A549 (cell line): ENCODE data around the gene PLCH1. TPM values are rescaled to one million over a fixed set of nuclear protein-coding genes. Genes with fewer than 3 reads are reported as not detected.

Experiments used
- ATAC-seq, 2 experiments: fragments of 200-7000 bp in 1 of 2; fragments of >200 bp in 1 of 2; cut with Nextera tagmentation in 1 of 2; cut with Tn5 transposase in 1 of 2; 3 replicates each; pipeline versions ENCODE4 v1.8.0 to v1.9.1; 2018 to 2020; ENCODE audit warnings: mild to moderate bottlenecking in 1 of 2, moderate library complexity in 1 of 2
- CTCF ChIA-PET: fragments of 300-600 bp; sonication (Branson Sonifier 250); formaldehyde crosslinking; extraction: SDS; loops from one replicate; lab custom pipeline; 2021; ENCODE audit warnings: antibody characterized with exemption, inconsistent platforms; lab: Yijun Ruan, JAX
- POLR2A ChIA-PET: fragments of 350-600 bp; formaldehyde crosslinking; extraction: SDS; loops from one replicate; lab custom pipeline; 2021; ENCODE audit warnings: antibody characterized with exemption, inconsistent platforms; lab: Yijun Ruan, JAX
- DNase-seq, 2 experiments: peaks; one replicate each; pipeline versions ENCODE4 v3.0.0 to v3.0.0-alpha.2; 2011 to 2016; ENCODE audit warnings: low read depth in 1 of 2, low spot score in 1 of 2
- FAIRE-seq: peaks from 2 replicates; lab custom pipeline; 2011; peaks lifted over from hg19 to GRCh38; lab: Jason Lieb, UNC
- H3K27ac ChIP-seq, 2 experiments: fragments of >200 bp; sonication (Bioruptor Twin); formaldehyde crosslinking; 3 replicates each; pipeline ENCODE4 v1.5.1; 2016 to 2017
- H3K4me1 ChIP-seq: fragments of >200 bp; sonication (Bioruptor Twin); formaldehyde crosslinking; 3 replicates; pipeline ENCODE4 v1.6.1; 2016
- H3K4me2 ChIP-seq: fragments of >200 bp; sonication (Bioruptor Twin); formaldehyde crosslinking; 3 replicates; pipeline ENCODE4 v1.6.1; 2016
- H3K4me3 ChIP-seq: fragments of >200 bp; sonication (Bioruptor Twin); formaldehyde crosslinking; 3 replicates; pipeline ENCODE4 v1.5.1; 2016
- H3K9me3 ChIP-seq: fragments of >200 bp; sonication (Bioruptor Twin); formaldehyde crosslinking; 3 replicates; pipeline ENCODE4 v1.6.1; 2016
- BHLHE40 ChIP-seq: IDR thresholded peaks from 2 replicates; pipeline ENCODE4 v1.6.1; 2012; ENCODE audit warnings: low read depth, low read length, inconsistent platforms
- CBX2 ChIP-seq: fragments of 200-600 bp; sonication (generic); IDR thresholded peaks from 2 replicates; pipeline ENCODE4 v1.6.1; 2016; ENCODE audit warnings: low read depth, mild to moderate bottlenecking, borderline replicate concordance
- CEBPB ChIP-seq, 2 experiments: fragments of >200 bp in 1 of 2; sonication (Bioruptor Twin) in 1 of 2; formaldehyde crosslinking in 1 of 2; IDR thresholded peaks; 2 replicates each; pipeline ENCODE4 v1.6.1; 2012 to 2016
- CHD4 ChIP-seq: fragments of 200-600 bp; sonication (generic); IDR thresholded peaks from 2 replicates; pipeline ENCODE4 v1.6.1; 2016; ENCODE audit warnings: antibody characterized with exemption, mild to moderate bottlenecking, borderline replicate concordance
- EHMT2 ChIP-seq: fragments of 200-600 bp; sonication (generic); IDR thresholded peaks from 2 replicates; pipeline ENCODE4 v1.6.1; 2016; ENCODE audit warnings: antibody characterized with exemption, low read depth, mild to moderate bottlenecking, moderate library complexity
- ESRRA ChIP-seq: fragments of 150-350 bp; IDR thresholded peaks from 2 replicates; pipeline ENCODE4 v1.6.1; 2014; ENCODE audit warnings: mild to moderate bottlenecking, low read length, borderline replicate concordance
- FOSB ChIP-seq: fragments of 250-450 bp; sonication (Bioruptor Pico); IDR thresholded peaks from 2 replicates; pipeline ENCODE4 v1.5.0; 2020; ENCODE audit warnings: mild to moderate bottlenecking, moderate library complexity
- GATA3 ChIP-seq: IDR thresholded peaks from 2 replicates; pipeline ENCODE4 v1.6.1; 2012; ENCODE audit warnings: borderline replicate concordance
- HEYL ChIP-seq: fragments of 250-450 bp; sonication (Bioruptor Pico); IDR thresholded peaks from 2 replicates; pipeline ENCODE4 v1.8.0; 2021; ENCODE audit warnings: mild to moderate bottlenecking, moderate library complexity
- HOXB13 ChIP-seq: fragments of 250-450 bp; sonication (Bioruptor Pico); IDR thresholded peaks from 2 replicates; pipeline ENCODE4 v1.5.0; 2020; ENCODE audit warnings: low read depth, mild to moderate bottlenecking, moderate library complexity
- KDM1A ChIP-seq: fragments of 200-600 bp; sonication (generic); IDR thresholded peaks from 2 replicates; pipeline ENCODE4 v1.6.1; 2016; ENCODE audit warnings: low read depth, mild to moderate bottlenecking
- MAFK ChIP-seq: fragments of 450-650 bp; IDR thresholded peaks from 2 replicates; pipeline ENCODE4 v1.6.1; 2014; ENCODE audit not compliant: partially characterized antibody
- MAZ ChIP-seq: fragments of 150-350 bp; IDR thresholded peaks from 2 replicates; pipeline ENCODE4 v1.6.1; 2014; ENCODE audit warnings: antibody characterized with exemption, low read depth, low read length, borderline replicate concordance
- MYC ChIP-seq: IDR thresholded peaks from 2 replicates; pipeline ENCODE4 v1.6.1; 2012; ENCODE audit warnings: mild to moderate bottlenecking, inconsistent platforms, low read length, improper control_type of control experiment, borderline replicate concordance
- NPAS2 ChIP-seq: fragments of 250-450 bp; sonication (Bioruptor Pico); IDR thresholded peaks from 2 replicates; pipeline ENCODE4 v1.8.0; 2022; ENCODE audit warnings: mild to moderate bottlenecking, moderate library complexity, borderline replicate concordance
- PHF8 ChIP-seq: fragments of 200-600 bp; sonication (generic); IDR thresholded peaks from 2 replicates; pipeline ENCODE4 v1.6.1; 2016; ENCODE audit warnings: low read depth, mild to moderate bottlenecking, antibody characterized with exemption, moderate library complexity, borderline replicate concordance
- RCOR1 ChIP-seq: fragments of 150-350 bp; IDR thresholded peaks from 2 replicates; pipeline ENCODE4 v1.6.1; 2014; ENCODE audit warnings: antibody characterized with exemption, low read length, low read depth
- RNF2 ChIP-seq: fragments of 200-600 bp; sonication (generic); IDR thresholded peaks from 2 replicates; pipeline ENCODE4 v1.6.1; 2016; ENCODE audit warnings: low read depth, mild to moderate bottlenecking, antibody characterized with exemption, moderate library complexity, borderline replicate concordance
- SMC3 ChIP-seq: fragments of >200 bp; sonication (Bioruptor Twin); formaldehyde crosslinking; IDR thresholded peaks from 3 replicates; pipeline ENCODE4 v1.6.1; 2018; ENCODE audit warnings: inconsistent platforms
- ZSCAN20 ChIP-seq: fragments of 250-450 bp; sonication (Bioruptor Pico); IDR thresholded peaks from 2 replicates; pipeline ENCODE4 v1.8.0; 2022; ENCODE audit warnings: mild to moderate bottlenecking, moderate library complexity
- WGBS: methylation state at CpG from one replicate; pipeline ENCODE4 v1.1.6; 2017; ENCODE audit errors: missing lambda C conversion rate; 5-methylcytosine and 5-hydroxymethylcytosine counted together
- polyA plus RNA-seq, 4 experiments: library from polyadenylated mRNA; depleted of rRNA in 3 of 4; stranded (reverse); fragments of >200 nt; fragmentation: RNase III in 1 of 4; extraction: RNeasy Plus Mini Kit Qiagen cat#74134 plus additional on column Dnase treatment in 1 of 4; gene quantifications; 2 replicates in 3 of 4; 3 replicates in 1 of 4; pipeline ENCODE4 v1.2.3, GENCODE V29; 2011 to 2017
- TF ChIP-seq, protein P1 (sequence below): fragments of 250-450 bp; sonication (Bioruptor Pico); IDR thresholded peaks from 2 replicates; pipeline ENCODE4 v1.5.0; 2021; ENCODE audit warnings: mild to moderate bottlenecking, moderate library complexity, borderline replicate concordance
- TF ChIP-seq, protein P2 (sequence below): fragments of >200 bp; sonication (Bioruptor Twin); formaldehyde crosslinking; IDR thresholded peaks from 3 replicates; pipeline ENCODE4 v1.6.1; 2016

Gene PLCH1
- polyA plus RNA-seq, 2 of the 4 experiments (the other 2 are of a cell fraction) = 2.1 to 11.1 TPM

DNA sequence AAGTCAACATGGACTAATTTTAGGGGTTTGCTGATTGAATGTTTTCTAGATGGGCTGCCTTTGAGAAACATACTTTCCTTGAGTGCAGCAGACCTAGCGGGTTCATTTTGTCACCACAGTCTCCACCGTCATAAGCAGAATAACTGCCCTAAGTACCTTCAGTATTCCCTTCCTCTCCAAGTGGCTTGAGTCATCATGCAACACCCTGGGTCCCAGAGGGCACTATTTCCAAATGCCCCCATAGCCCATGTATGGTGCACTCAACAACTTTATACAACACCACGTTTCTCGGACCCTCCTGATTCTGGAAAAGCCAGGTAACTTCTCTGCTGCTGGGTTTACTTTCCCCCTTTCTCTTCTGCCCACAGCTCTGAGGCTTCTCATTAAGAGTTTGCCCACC, 300.1 kb downstream of the PLCH1 start:
- no peak overlapping the region for H3K4me2 ChIP-seq
- 86% methylated on average over 4 of the region's 4 CpGs for WGBS
- H3K9me3 ChIP-seq = no peaks in the 10 kb centered on the region
- FAIRE-seq = no peak
- peaks cover 8% of the 10 kb centered on the region; the same call in 2 of the 3 replicates for H3K4me1 ChIP-seq
- no peak for DNase-seq
- TF ChIP-seq PHF8 = no peak
- TF ChIP-seq, protein P1, sequence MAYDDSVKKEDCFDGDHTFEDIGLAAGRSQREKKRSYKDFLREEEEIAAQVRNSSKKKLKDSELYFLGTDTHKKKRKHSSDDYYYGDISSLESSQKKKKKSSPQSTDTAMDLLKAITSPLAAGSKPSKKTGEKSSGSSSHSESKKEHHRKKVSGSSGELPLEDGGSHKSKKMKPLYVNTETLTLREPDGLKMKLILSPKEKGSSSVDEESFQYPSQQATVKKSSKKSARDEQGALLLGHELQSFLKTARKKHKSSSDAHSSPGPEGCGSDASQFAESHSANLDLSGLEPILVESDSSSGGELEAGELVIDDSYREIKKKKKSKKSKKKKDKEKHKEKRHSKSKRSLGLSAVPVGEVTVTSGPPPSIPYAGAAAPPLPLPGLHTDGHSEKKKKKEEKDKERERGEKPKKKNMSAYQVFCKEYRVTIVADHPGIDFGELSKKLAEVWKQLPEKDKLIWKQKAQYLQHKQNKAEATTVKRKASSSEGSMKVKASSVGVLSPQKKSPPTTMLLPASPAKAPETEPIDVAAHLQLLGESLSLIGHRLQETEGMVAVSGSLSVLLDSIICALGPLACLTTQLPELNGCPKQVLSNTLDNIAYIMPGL (CRISPR knock-in tag) = no peak
- no peak for TF ChIP-seq SMC3
- no peak for TF ChIP-seq MAZ
- TF ChIP-seq, protein P2, sequence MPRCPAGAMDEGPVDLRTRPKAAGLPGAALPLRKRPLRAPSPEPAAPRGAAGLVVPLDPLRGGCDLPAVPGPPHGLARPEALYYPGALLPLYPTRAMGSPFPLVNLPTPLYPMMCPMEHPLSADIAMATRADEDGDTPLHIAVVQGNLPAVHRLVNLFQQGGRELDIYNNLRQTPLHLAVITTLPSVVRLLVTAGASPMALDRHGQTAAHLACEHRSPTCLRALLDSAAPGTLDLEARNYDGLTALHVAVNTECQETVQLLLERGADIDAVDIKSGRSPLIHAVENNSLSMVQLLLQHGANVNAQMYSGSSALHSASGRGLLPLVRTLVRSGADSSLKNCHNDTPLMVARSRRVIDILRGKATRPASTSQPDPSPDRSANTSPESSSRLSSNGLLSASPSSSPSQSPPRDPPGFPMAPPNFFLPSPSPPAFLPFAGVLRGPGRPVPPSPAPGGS = no peak
- TF ChIP-seq MAFK = no peak
- no peak for TF ChIP-seq HEYL
- no peak for TF ChIP-seq ZSCAN20
- no peak for TF ChIP-seq CEBPB (IDR thresholded peaks at IDR 0.05)
- TF ChIP-seq FOSB = no peak
- TF ChIP-seq BHLHE40 = no peak
- no peak for TF ChIP-seq KDM1A
- no peak for TF ChIP-seq MYC
- TF ChIP-seq EHMT2 = no peak
- TF ChIP-seq HOXB13 (CRISPR knock-in tag) = no peak
- no peak for TF ChIP-seq CHD4
- TF ChIP-seq GATA3 = no peak
- no peak for TF ChIP-seq RNF2
- ATAC-seq = no peak
- ChIA-PET POLR2A (no interaction called here), CTCF (no interaction called here)
- H3K27ac ChIP-seq = no peak overlapping the region
- H3K4me3 ChIP-seq = no peak overlapping the region

DNA sequence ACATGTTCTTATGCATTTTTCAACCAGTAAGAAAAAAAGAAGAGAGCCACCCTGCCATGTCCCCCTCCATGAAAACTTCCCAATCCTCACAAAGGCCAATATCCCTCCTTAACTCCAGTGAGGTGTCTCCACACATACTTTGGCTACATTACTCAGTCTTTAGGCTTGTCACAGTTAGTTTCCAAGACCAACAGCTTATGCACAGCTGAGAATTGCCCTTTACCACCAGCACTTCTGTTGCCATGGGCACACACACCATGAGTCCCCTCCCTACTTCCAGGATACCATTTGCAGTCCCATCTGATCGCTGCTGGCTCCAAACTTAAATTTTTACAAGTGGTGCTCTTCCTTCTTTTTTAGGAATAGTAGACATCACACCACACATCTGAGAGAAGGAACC, 301.1 kb downstream of the PLCH1 start:
- ChIA-PET POLR2A (no interaction called here), CTCF (interaction anchor here (0.9 kb wide), 1 partner anchor 180 kb away, joined by 3 read pairs; no protein-coding TSS in a partner anchor)
- 85% methylated on average over 1 of the region's 1 CpG for WGBS
- no peak overlapping the region for H3K4me2 ChIP-seq
- H3K9me3 ChIP-seq = no peaks in the 10 kb centered on the region
- DNase-seq (no peak), FAIRE-seq (no peak), ATAC-seq (no peak)
- TF ChIP-seq CBX2 (no peak), RCOR1 (no peak), ESRRA (no peak), NPAS2 (no peak)
- TF ChIP-seq, protein P1 (CRISPR knock-in tag) = no peak
- H3K4me1 ChIP-seq = peaks cover 8% of the 10 kb centered on the region; the same call in 2 of the 3 replicates
- no peak overlapping the region for H3K4me3 ChIP-seq
- no peak overlapping the region for H3K27ac ChIP-seq
